ENCODE results near the gene MRGPRF. TPM values are rescaled to one million over a fixed set of nuclear protein-coding genes. Genes with fewer than 3 reads are reported as not detected.

MRGPRF gene
- total and polyA plus RNA-seq, 5 donors from 2014 or later, result not detected

- Histone ChIP-seq H3K36me3 (ENCODE audit: control insufficient read depth, insufficient read depth, low read length) (no peaks in the 10 kb centered on the region), H3K27me3 (ENCODE audit: control insufficient read depth, insufficient read depth, low read length) (no peaks in the 10 kb centered on the region), H3K9me3 (ENCODE audit: control insufficient read depth in 2 of 2, low read length in 2 of 2) (no peaks in the 10 kb centered on the region), H3K4me1 (ENCODE audit: control insufficient read depth, insufficient read depth, low read length, poor library complexity, severe bottlenecking) (no peaks in the 10 kb centered on the region), H3K27ac (ENCODE audit: insufficient read depth, low read length, poor library complexity, severe bottlenecking) (no peak overlapping the region), H3K4me3 (ENCODE audit: low read depth, low read length) (no peak overlapping the region)
- H3K27me3 Mint-ChIP-seq, result peaks cover 12% of the 10 kb centered on the region
- H3K4me3 Mint-ChIP-seq, result no peak overlapping the region
- ATAC-seq (ENCODE audit: low read depth in 2 of 2) (no peak), DNase-seq (no peak)
- H3K27ac Mint-ChIP-seq, result no peak overlapping the region
- H3K9me3 Mint-ChIP-seq, result no peaks in the 10 kb centered on the region
- no peaks in the 10 kb centered on the region for H3K36me3 Mint-ChIP-seq
- peaks cover 0 to 2% (median 0%) of the 10 kb centered on the region in 4 donors for H3K4me1 Mint-ChIP-seq
These were observed 15.7 kb downstream of the MRGPRF start for GRCh38 chr11:68997124-68997994.

- H3K36me3 Mint-ChIP-seq, result no peaks in the 10 kb centered on the region
- H3K27me3 Mint-ChIP-seq, result peaks cover 15% of the 10 kb centered on the region
- DNase-seq (no peak), ATAC-seq (ENCODE audit: low read depth in 2 of 2) (no peak)
- H3K27ac Mint-ChIP-seq, result no peak overlapping the region
- no peaks in the 10 kb centered on the region for H3K27me3 ChIP-seq (ENCODE audit: control insufficient read depth, insufficient read depth, low read length)
- no peaks in the 10 kb centered on the region for H3K4me1 ChIP-seq (ENCODE audit: control insufficient read depth, insufficient read depth, low read length, poor library complexity, severe bottlenecking)
- H3K36me3 ChIP-seq (ENCODE audit: control insufficient read depth, insufficient read depth, low read length), result no peaks in the 10 kb centered on the region
- H3K4me3 ChIP-seq (ENCODE audit: low read depth, low read length), result no peak overlapping the region
- H3K4me3 Mint-ChIP-seq, result no peak overlapping the region
- H3K9me3 Mint-ChIP-seq, result no peaks in the 10 kb centered on the region
- H3K27ac ChIP-seq (ENCODE audit: insufficient read depth, low read length, poor library complexity, severe bottlenecking), result no peak overlapping the region
- peaks cover 0 to 2% (median 0%) of the 10 kb centered on the region in 4 donors for H3K4me1 Mint-ChIP-seq
- H3K9me3 ChIP-seq (ENCODE audit: control insufficient read depth in 2 of 2, low read length in 2 of 2), result no peaks in the 10 kb centered on the region
These were observed 16.5 kb downstream of the MRGPRF start for GRCh38 chr11:68996376-68997123.

- Mint-ChIP-seq H3K27me3 (peaks cover 25% of the 10 kb centered on the region), H3K9me3 (no peaks in the 10 kb centered on the region), H3K36me3 (no peaks in the 10 kb centered on the region), H3K4me1 (peaks cover 0 to 2% (median 0%) of the 10 kb centered on the region in 4 donors), H3K4me3 (no peak overlapping the region), H3K27ac (peak overlapping the region in 1 of 3 donors; percentile 48)
- Histone ChIP-seq H3K27ac (ENCODE audit: insufficient read depth, low read length, poor library complexity, severe bottlenecking) (no peak overlapping the region), H3K4me3 (ENCODE audit: low read depth, low read length) (no peak overlapping the region), H3K27me3 (ENCODE audit: control insufficient read depth, insufficient read depth, low read length) (no peaks in the 10 kb centered on the region), H3K4me1 (ENCODE audit: control insufficient read depth, insufficient read depth, low read length, poor library complexity, severe bottlenecking) (no peaks in the 10 kb centered on the region), H3K36me3 (ENCODE audit: control insufficient read depth, insufficient read depth, low read length) (no peaks in the 10 kb centered on the region), H3K9me3 (ENCODE audit: control insufficient read depth in 2 of 2, low read length in 2 of 2) (no peaks in the 10 kb centered on the region)
- DNase-seq (no peak), ATAC-seq (ENCODE audit: low read depth in 2 of 2) (no peak)
These were observed 18.2 kb downstream of the MRGPRF start for GRCh38 chr11:68994894-68995285.

- Mint-ChIP-seq H3K36me3 (no peaks in the 10 kb centered on the region), H3K27me3 (peaks cover 30% of the 10 kb centered on the region), H3K27ac (peak overlapping the region in 1 of 3 donors; percentile 48), H3K9me3 (no peaks in the 10 kb centered on the region), H3K4me1 (peaks cover 0 to 2% (median 0%) of the 10 kb centered on the region in 4 donors), H3K4me3 (no peak overlapping the region)
- Histone ChIP-seq H3K36me3 (ENCODE audit: control insufficient read depth, insufficient read depth, low read length) (no peaks in the 10 kb centered on the region), H3K4me1 (ENCODE audit: control insufficient read depth, insufficient read depth, low read length, poor library complexity, severe bottlenecking) (no peaks in the 10 kb centered on the region), H3K4me3 (ENCODE audit: low read depth, low read length) (no peak overlapping the region), H3K9me3 (ENCODE audit: control insufficient read depth in 2 of 2, low read length in 2 of 2) (no peaks in the 10 kb centered on the region), H3K27me3 (ENCODE audit: control insufficient read depth, insufficient read depth, low read length) (no peaks in the 10 kb centered on the region), H3K27ac (ENCODE audit: insufficient read depth, low read length, poor library complexity, severe bottlenecking) (no peak overlapping the region)
- no peak for ATAC-seq (ENCODE audit: low read depth in 2 of 2)
- DNase-seq, result no peak
These were observed 18.7 kb downstream of the MRGPRF start for GRCh38 chr11:68994161-68994893.

GRCh38 chr11:68993546-68993945 is 19.5 kb downstream of the MRGPRF start:
- Histone ChIP-seq H3K4me3 (ENCODE audit: low read depth, low read length) (no peak overlapping the region), H3K27ac (ENCODE audit: insufficient read depth, low read length, poor library complexity, severe bottlenecking) (no peak overlapping the region), H3K9me3 (ENCODE audit: control insufficient read depth in 2 of 2, low read length in 2 of 2) (no peaks in the 10 kb centered on the region), H3K36me3 (ENCODE audit: control insufficient read depth, insufficient read depth, low read length) (no peaks in the 10 kb centered on the region), H3K27me3 (ENCODE audit: control insufficient read depth, insufficient read depth, low read length) (no peaks in the 10 kb centered on the region), H3K4me1 (ENCODE audit: control insufficient read depth, insufficient read depth, low read length, poor library complexity, severe bottlenecking) (no peaks in the 10 kb centered on the region)
- no peaks in the 10 kb centered on the region for H3K36me3 Mint-ChIP-seq
- DNase-seq (no peak), ATAC-seq (ENCODE audit: low read depth in 2 of 2) (no peak)
- peaks cover 0 to under 1% (median 0%) of the 10 kb centered on the region in 7 donors for H3K9me3 Mint-ChIP-seq
- peaks cover 0 to 2% (median 0%) of the 10 kb centered on the region in 4 donors for H3K4me1 Mint-ChIP-seq
- peaks cover 35% of the 10 kb centered on the region for H3K27me3 Mint-ChIP-seq
- H3K27ac Mint-ChIP-seq, result no peak overlapping the region
- H3K4me3 Mint-ChIP-seq, result no peak overlapping the region

- H3K4me3 Mint-ChIP-seq, result no peak overlapping the region
- H3K4me1 Mint-ChIP-seq, result no peaks in the 10 kb centered on the region
- DNase-seq (no peak), ATAC-seq (ENCODE audit: low read depth in 2 of 2) (no peak)
- H3K9me3 Mint-ChIP-seq, result peaks cover 0 to 4% (median 0%) of the 10 kb centered on the region in 7 donors
- no peaks in the 10 kb centered on the region for H3K36me3 Mint-ChIP-seq
- no peak overlapping the region for H3K27ac Mint-ChIP-seq
- Histone ChIP-seq H3K36me3 (ENCODE audit: control insufficient read depth, insufficient read depth, low read length) (no peaks in the 10 kb centered on the region), H3K9me3 (ENCODE audit: control insufficient read depth in 2 of 2, low read length in 2 of 2) (no peaks in the 10 kb centered on the region), H3K27me3 (ENCODE audit: control insufficient read depth, insufficient read depth, low read length) (no peaks in the 10 kb centered on the region), H3K4me3 (ENCODE audit: low read depth, low read length) (no peak overlapping the region), H3K4me1 (ENCODE audit: control insufficient read depth, insufficient read depth, low read length, poor library complexity, severe bottlenecking) (no peaks in the 10 kb centered on the region), H3K27ac (ENCODE audit: insufficient read depth, low read length, poor library complexity, severe bottlenecking) (no peak overlapping the region)
- peaks cover 42% of the 10 kb centered on the region for H3K27me3 Mint-ChIP-seq
These were observed 20.2 kb downstream of the MRGPRF start for GRCh38 chr11:68992743-68993255.

- Histone ChIP-seq H3K36me3 (ENCODE audit: control insufficient read depth, insufficient read depth, low read length) (no peaks in the 10 kb centered on the region), H3K27me3 (ENCODE audit: control insufficient read depth, insufficient read depth, low read length) (no peaks in the 10 kb centered on the region), H3K4me1 (ENCODE audit: control insufficient read depth, insufficient read depth, low read length, poor library complexity, severe bottlenecking) (no peaks in the 10 kb centered on the region), H3K4me3 (ENCODE audit: low read depth, low read length) (no peak overlapping the region), H3K9me3 (ENCODE audit: control insufficient read depth in 2 of 2, low read length in 2 of 2) (peaks cover 3 to 5% of the 10 kb centered on the region in 2 experiments), H3K27ac (ENCODE audit: insufficient read depth, low read length, poor library complexity, severe bottlenecking) (no peak overlapping the region)
- Mint-ChIP-seq H3K36me3 (peaks cover 4% of the 10 kb centered on the region), H3K9me3 (peaks cover 0 to 14% (median 4%) of the 10 kb centered on the region in 7 donors), H3K27me3 (peaks cover 42% of the 10 kb centered on the region), H3K4me1 (no peaks in the 10 kb centered on the region), H3K27ac (no peak overlapping the region), H3K4me3 (no peak overlapping the region)
- DNase-seq (no peak), ATAC-seq (ENCODE audit: low read depth in 2 of 2) (no peak)
These were observed 21.9 kb downstream of the MRGPRF start for GRCh38 chr11:68990995-68991780.

Measured in CD4-positive, CD25-positive, alpha-beta regulatory T cell (primary cell).